Measurements from ENCODE around the gene UTP11. TPM values are rescaled to one million over a fixed set of nuclear protein-coding genes. Genes with fewer than 3 reads are reported as not detected.
A peak's percentile ranks its signal among the peaks of the same experiment; 100 is the strongest.

UTP11 gene
- total and polyA plus RNA-seq, 4 donors, result 11.0 to 17.8 (median 11.8) TPM

DNA sequence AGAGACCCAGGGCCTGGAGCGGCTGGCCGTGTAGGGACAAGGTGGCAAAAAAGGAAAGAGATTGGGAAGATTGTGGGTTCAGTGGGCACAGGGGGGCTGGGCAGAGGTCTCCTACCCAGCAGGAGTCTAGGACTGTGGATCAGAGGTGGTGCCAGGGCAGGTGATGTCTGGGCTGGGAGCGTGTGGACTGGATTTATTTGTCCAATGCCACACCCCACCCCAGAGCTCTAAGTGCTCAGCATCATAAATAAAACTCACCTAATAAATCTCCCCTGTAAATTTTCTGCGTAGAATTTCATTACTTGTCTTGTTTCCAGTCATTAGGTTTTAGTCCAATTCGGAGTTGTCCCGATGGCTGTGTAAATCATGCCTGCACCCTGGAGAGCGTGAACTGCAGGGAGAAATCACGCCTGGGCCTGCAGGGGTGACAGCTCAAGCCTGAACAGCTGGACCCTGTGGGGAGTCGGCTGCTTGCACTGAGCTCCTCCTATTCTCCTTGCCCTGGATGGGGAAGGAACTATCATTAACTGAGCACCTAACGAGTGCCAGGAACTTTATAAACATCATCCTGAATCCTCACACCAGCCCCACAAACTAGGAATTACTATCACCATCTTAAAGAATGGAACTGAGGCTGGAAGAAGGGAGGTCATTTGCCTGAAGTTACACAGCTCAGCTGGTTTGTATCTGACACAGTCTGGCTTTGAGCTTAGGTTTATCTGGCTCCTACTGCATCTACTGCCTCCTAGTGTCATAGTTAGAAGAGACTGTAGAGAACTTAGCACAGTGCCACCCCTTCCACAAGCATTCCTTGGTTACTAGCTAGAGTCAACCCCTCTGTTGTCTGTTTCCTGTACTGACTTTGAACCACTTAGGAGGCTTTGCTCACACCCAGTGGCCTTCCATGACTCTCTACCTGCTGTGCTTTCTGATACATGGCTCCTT lies 59.0 kb downstream of the UTP11 start:
- Histone ChIP-seq H3K4me1 (ENCODE audit: control insufficient read depth in 4 of 4, insufficient read depth in 4 of 4, low read length in 3 of 4) (no peaks in the 10 kb centered on the region), H3K4me3 (ENCODE audit: low read depth in 1 of 3, low read length in 3 of 3) (no peak overlapping the region), H3K36me3 (ENCODE audit: control insufficient read depth in 4 of 4, insufficient read depth in 3 of 4, low read depth in 1 of 4, low read length in 3 of 4) (no peaks in the 10 kb centered on the region), H3K9me3 (ENCODE audit: control insufficient read depth in 4 of 4, low read length in 3 of 4) (no peaks in the 10 kb centered on the region), H3K27ac (ENCODE audit: low read depth in 1 of 2, low read length in 2 of 2) (no peak overlapping the region), H3K27me3 (ENCODE audit: control insufficient read depth in 4 of 4, insufficient read depth in 4 of 4, low read length in 3 of 4) (no peaks in the 10 kb centered on the region), H3K9ac (ENCODE audit: low read depth in 1 of 2, low read length in 2 of 2) (no peak overlapping the region)
- no peak for DNase-seq (ENCODE audit: low spot score)
- TF ChIP-seq RAD21 (IDR thresholded peaks at IDR 0.05), result peak in 1 of 2 donors; percentile 28
- no peak for TF ChIP-seq YY1 (IDR thresholded peaks at IDR 0.05)
- whole genome bisulfite sequencing, result 78% methylated on average over 10 of the region's 10 CpGs

DNA sequence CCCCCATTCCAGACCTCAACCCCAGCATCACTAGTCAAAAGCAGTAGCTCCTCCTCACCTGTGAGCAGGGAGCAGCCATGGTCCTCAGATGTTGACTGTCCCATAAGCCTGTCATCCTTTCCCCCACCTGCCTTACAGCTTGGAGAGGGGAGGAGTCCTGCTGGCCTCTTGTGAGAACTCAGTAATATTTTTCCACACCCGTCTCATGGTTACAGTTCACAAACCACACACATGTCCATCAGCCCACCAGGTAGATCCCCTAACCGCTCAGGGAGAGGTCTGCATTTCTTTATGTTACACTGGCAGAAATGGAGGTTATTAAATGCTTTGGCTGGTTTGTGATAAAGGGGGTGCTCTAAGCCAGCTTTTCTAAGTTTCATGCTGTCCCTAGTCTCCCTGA lies 60.3 kb downstream of the UTP11 start:
- H3K4me3 ChIP-seq (ENCODE audit: low read depth in 1 of 3, low read length in 3 of 3), result no peak overlapping the region
- H3K9ac ChIP-seq (ENCODE audit: low read depth in 1 of 2, low read length in 2 of 2), result no peak overlapping the region
- WGBS, result 90% methylated on average over 2 of the region's 2 CpGs
- no peaks in the 10 kb centered on the region for H3K4me1 ChIP-seq (ENCODE audit: control insufficient read depth in 4 of 4, insufficient read depth in 4 of 4, low read length in 3 of 4)
- TF ChIP-seq HNF4G (IDR thresholded peaks at IDR 0.05) (no peak), RXRA (IDR thresholded peaks at IDR 0.05) (no peak), RAD21 (IDR thresholded peaks at IDR 0.05) (no peak), JUND (IDR thresholded peaks at IDR 0.05) (no peak), CTCF (IDR thresholded peaks at IDR 0.05; ENCODE audit: low read depth, low read length, missing input control) (no peak), HNF4A (conservative IDR thresholded peaks at IDR 0.05) (no peak), FOXA1 (IDR thresholded peaks at IDR 0.05) (no peak), ATF3 (IDR thresholded peaks at IDR 0.05) (no peak), GABPA (IDR thresholded peaks at IDR 0.05 in 1 of 2, conservative IDR thresholded peaks at IDR 0.05 in 1 of 2) (no peak), SP1 (IDR thresholded peaks at IDR 0.05) (no peak), MAX (IDR thresholded peaks at IDR 0.05) (no peak), TAF1 (conservative IDR thresholded peaks at IDR 0.05) (no peak), FOXA2 (IDR thresholded peaks at IDR 0.05) (no peak)
- TF ChIP-seq, protein P1, sequence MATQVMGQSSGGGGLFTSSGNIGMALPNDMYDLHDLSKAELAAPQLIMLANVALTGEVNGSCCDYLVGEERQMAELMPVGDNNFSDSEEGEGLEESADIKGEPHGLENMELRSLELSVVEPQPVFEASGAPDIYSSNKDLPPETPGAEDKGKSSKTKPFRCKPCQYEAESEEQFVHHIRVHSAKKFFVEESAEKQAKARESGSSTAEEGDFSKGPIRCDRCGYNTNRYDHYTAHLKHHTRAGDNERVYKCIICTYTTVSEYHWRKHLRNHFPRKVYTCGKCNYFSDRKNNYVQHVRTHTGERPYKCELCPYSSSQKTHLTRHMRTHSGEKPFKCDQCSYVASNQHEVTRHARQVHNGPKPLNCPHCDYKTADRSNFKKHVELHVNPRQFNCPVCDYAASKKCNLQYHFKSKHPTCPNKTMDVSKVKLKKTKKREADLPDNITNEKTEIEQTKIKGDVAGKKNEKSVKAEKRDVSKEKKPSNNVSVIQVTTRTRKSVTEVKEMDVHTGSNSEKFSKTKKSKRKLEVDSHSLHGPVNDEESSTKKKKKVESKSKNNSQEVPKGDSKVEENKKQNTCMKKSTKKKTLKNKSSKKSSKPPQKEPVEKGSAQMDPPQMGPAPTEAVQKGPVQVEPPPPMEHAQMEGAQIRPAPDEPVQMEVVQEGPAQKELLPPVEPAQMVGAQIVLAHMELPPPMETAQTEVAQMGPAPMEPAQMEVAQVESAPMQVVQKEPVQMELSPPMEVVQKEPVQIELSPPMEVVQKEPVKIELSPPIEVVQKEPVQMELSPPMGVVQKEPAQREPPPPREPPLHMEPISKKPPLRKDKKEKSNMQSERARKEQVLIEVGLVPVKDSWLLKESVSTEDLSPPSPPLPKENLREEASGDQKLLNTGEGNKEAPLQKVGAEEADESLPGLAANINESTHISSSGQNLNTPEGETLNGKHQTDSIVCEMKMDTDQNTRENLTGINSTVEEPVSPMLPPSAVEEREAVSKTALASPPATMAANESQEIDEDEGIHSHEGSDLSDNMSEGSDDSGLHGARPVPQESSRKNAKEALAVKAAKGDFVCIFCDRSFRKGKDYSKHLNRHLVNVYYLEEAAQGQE (IDR thresholded peaks at IDR 0.05), result no peak
- H3K9me3 ChIP-seq (ENCODE audit: control insufficient read depth in 4 of 4, low read length in 3 of 4), result no peaks in the 10 kb centered on the region
- no peak for DNase-seq (ENCODE audit: low spot score)
- no peaks in the 10 kb centered on the region for H3K36me3 ChIP-seq (ENCODE audit: control insufficient read depth in 4 of 4, insufficient read depth in 3 of 4, low read depth in 1 of 4, low read length in 3 of 4)
- no peaks in the 10 kb centered on the region for H3K27me3 ChIP-seq (ENCODE audit: control insufficient read depth in 4 of 4, insufficient read depth in 4 of 4, low read length in 3 of 4)
- no peak overlapping the region for H3K27ac ChIP-seq (ENCODE audit: low read depth in 1 of 2, low read length in 2 of 2)
